ENCODE results near the gene CGB8.
"Not testable (repeated sequence)": the region's sequence is repeated elsewhere in the genome, so short reads cannot be mapped to it uniquely, and the experiment has no call there.

The CGB8 gene

GRCh38 chr19:49030323-49030722 is 18.6 kb downstream of the CGB8 start:
- not testable (repeated sequence) for DNase-seq (ENCODE audit: low spot score)

GRCh38 chr19:49029749-49030148 is 19.2 kb downstream of the CGB8 start:
- DNase-seq (ENCODE audit: low spot score) = not testable (repeated sequence)

- not testable (repeated sequence) for DNase-seq (ENCODE audit: low spot score)
Measured at GRCh38 chr19:49028686-49029085, 20.2 kb downstream of the CGB8 start.

- DNase-seq (ENCODE audit: low spot score) = not testable (repeated sequence)
Measured at GRCh38 chr19:49025599-49025998, 23.3 kb downstream of the CGB8 start.

- not testable (repeated sequence) for DNase-seq (ENCODE audit: low spot score)
Measured at GRCh38 chr19:49025088-49025487, 23.8 kb downstream of the CGB8 start.

- not testable (repeated sequence) for DNase-seq (ENCODE audit: low spot score)
Measured at GRCh38 chr19:49024233-49024632, 24.7 kb downstream of the CGB8 start, which contains the start of gene CGB3. Gene CGB3, minus strand, starts transcription at chr19:49024333. Its CDS starts 362 bp downstream, at chr19:49023971.

GRCh38 chr19:49022116-49022515 is 26.8 kb downstream of the CGB8 start:
- DNase-seq (ENCODE audit: low spot score) = no peak

GRCh38 chr19:49020931-49021895 is 27.7 kb downstream of the CGB8 start:
- no peak for DNase-seq (ENCODE audit: low spot score)

GRCh38 chr19:49020342-49020741 is 28.6 kb downstream of the CGB8 start:
- no peak for DNase-seq (ENCODE audit: low spot score)

GRCh38 chr19:49019242-49019932 is 29.5 kb downstream of the CGB8 start:
- DNase-seq (ENCODE audit: low spot score) = no peak

- not testable (repeated sequence) for DNase-seq (ENCODE audit: low spot score)
Measured at GRCh38 chr19:49018388-49019241, 30.3 kb downstream of the CGB8 start.

GRCh38 chr19:49017666-49018351 is 31.1 kb downstream of the CGB8 start:
- no peak for DNase-seq (ENCODE audit: low spot score)

GRCh38 chr19:49017041-49017665 is 31.8 kb downstream of the CGB8 start, which contains the start of gene LHB:
Gene LHB, minus strand, starts transcription at chr19:49017091. Its CDS starts 10 bp downstream, at chr19:49017081.
- DNase-seq (ENCODE audit: low spot score) = no peak

- no peak for DNase-seq (ENCODE audit: low spot score)
Measured at GRCh38 chr19:49016067-49016839, 32.7 kb downstream of the CGB8 start.

GRCh38 chr19:49014870-49015255 is 34.0 kb downstream of the CGB8 start:
- no peak for DNase-seq (ENCODE audit: low spot score)

- DNase-seq (ENCODE audit: low spot score) = no peak
Measured at GRCh38 chr19:49014123-49014869, 34.6 kb downstream of the CGB8 start.

GRCh38 chr19:49011194-49011593 is 37.7 kb downstream of the CGB8 start:
- DNase-seq (ENCODE audit: low spot score) = no peak

- no peak for DNase-seq (ENCODE audit: low spot score)
Measured at GRCh38 chr19:49010453-49010852, 38.5 kb downstream of the CGB8 start.

- no peak for DNase-seq (ENCODE audit: low spot score)
Measured at GRCh38 chr19:49009828-49010227, 39.1 kb downstream of the CGB8 start.

Measured in globus pallidus (tissue), 1 donor.